Pancreas (tissue), 10 donors: ENCODE data around the gene SURF4. TPM values are rescaled to one million over a fixed set of nuclear protein-coding genes. Genes with fewer than 3 reads are reported as not detected.

Source experiments
- ATAC-seq, 4 donors: fragments of 200-7000 bp; cut with Tn5 transposase; one replicate each; pipeline versions ENCODE4 v1.8.0 to v1.9.1; 2020; ENCODE audit warnings: mild to moderate bottlenecking in 4 of 4, moderate library complexity in 4 of 4
- DNase-seq, 6 donors: peaks; one replicate each; pipeline ENCODE4 v3.0.0-alpha.2; 2020
- FAIRE-seq: peaks from 2 replicates; lab custom pipeline; 2012; peaks lifted over from hg19 to GRCh38; lab: Jason Lieb, UNC
- H3K27ac ChIP-seq, 4 donors: fragments of 200-600 bp; sonication (generic); 1 replicate in 3 of 4; 2 replicates in 1 of 4; pipeline versions ENCODE4 v1.5.0 to v1.8.0; 2020
- H3K27me3 ChIP-seq, 4 donors: fragments of 200-600 bp; one replicate each; pipeline ENCODE4 v1.8.0; 2021
- H3K36me3 ChIP-seq, 3 donors: fragments of 200-600 bp; sonication (generic) in 1 of 3; one replicate each; pipeline versions ENCODE4 v1.5.0 to v1.8.0; 2020 to 2021
- H3K4me1 ChIP-seq, 3 donors: fragments of 200-600 bp; one replicate each; pipeline ENCODE4 v1.8.0; 2021
- H3K4me3 ChIP-seq, 4 donors: fragments of 200-600 bp; sonication (generic) in 2 of 4; one replicate each; pipeline versions ENCODE4 v1.5.0 to v1.8.0; 2020 to 2021
- H3K9me3 ChIP-seq, 4 donors: fragments of 200-600 bp; one replicate each; pipeline ENCODE4 v1.8.0; 2021
- CTCF ChIP-seq, 4 donors: fragments of 200-600 bp; sonication (generic) in 3 of 4; IDR thresholded peaks; one replicate each; pipeline versions ENCODE4 v1.5.0 to v1.8.0; 2021; ENCODE audit warnings: antibody characterized with exemption in 4 of 4
- WGBS, 2 donors: extraction: QIAGEN DNeasy Blood & Tissue Kit; methylation state at CpG; one replicate each; pipeline ENCODE4 v1.1.7; 2013; 5-methylcytosine and 5-hydroxymethylcytosine counted together
- intact Hi-C, 3 donors: fragments of 100-400 bp; cut with DNase I; formaldehyde crosslinking; loops; one replicate each; pipeline versions ENCODE4 v1.11.1 to v1.14.2; 2022
- polyA plus RNA-seq, 2 donors: library from polyadenylated mRNA; stranded (reverse); fragments of 200-250 nt; gene quantifications; one replicate each; pipeline ENCODE4 v1.2.3, GENCODE V29; 2013
- total RNA-seq, 6 donors: library from RNA; stranded (reverse); fragmentation: NEBNext Ultra II Directional in 4 of 6; extraction: Animal tissue kit (Norgen Biotek cat#: 25700) in 4 of 6; gene quantifications; one replicate each; pipeline versions ENCODE4 v1.2.1 to v1.2.4, GENCODE V29; 2021 to 2023
- donor health status: healthy with polysubstance abuse.
- donor health status: DM: no; HTN: no; CAD: no; lungs with moderate emphysema.
- donor health status: DM: no; HTN: no; CAD: no.
- donor health status: control.
- donor health status: control.
- donor health status: Bipolar disorder and iron deficiency.
- donor health status: DM: yes; HTN: yes; CAD: no.
- donor health status: DM: no; HTN: no; CAD: no.
- donor health status: DM: no; HTN: no; CAD: no.
- donor health status: DM: yes; HTN: yes; CAD: no.

Gene SURF4
- total and polyA plus RNA-seq, 8 donors: 63.1 to 132 (median 116) TPM

- peaks cover 3 to 47% (median 35%) of the 10 kb centered on the region in 3 donors for H3K36me3 ChIP-seq
- intact Hi-C loops: no loop called here
- 58 to 62% methylated on average over 13 of the region's 13 CpGs for WGBS, 2 donors
These were observed 14.3 kb downstream of the SURF4 start for GRCh38 chr9:133361507-133362092.

GRCh38 chr9:133360400-133361393 lies 15.2 kb downstream of the SURF4 start:
- Histone ChIP-seq H3K4me1 (peaks cover under 1 to 13% (median 10%) of the 10 kb centered on the region in 3 donors), H3K9me3 (no peaks in the 10 kb centered on the region), H3K27me3 (no peaks in the 10 kb centered on the region), H3K27ac (no peak overlapping the region), H3K36me3 (peaks cover 3 to 38% (median 26%) of the 10 kb centered on the region in 3 donors), H3K4me3 (no peak overlapping the region)
- no peak for TF ChIP-seq CTCF (IDR thresholded peaks at IDR 0.05)
- FAIRE-seq (no peak), ATAC-seq (no peak), DNase-seq (peak in 1 of 6 donors; percentile 45)
- 74% methylated on average over 21 of the region's 21 CpGs for WGBS, 2 donors
- intact Hi-C loops: no loop called here

More at GRCh38 chr9:133361507-133362092, 14.3 kb downstream of the SURF4 start:
- H3K27me3 ChIP-seq: no peaks in the 10 kb centered on the region
- no peak overlapping the region for H3K4me3 ChIP-seq
- H3K4me1 ChIP-seq: peaks cover 0 to 13% (median 9%) of the 10 kb centered on the region in 3 donors
- ATAC-seq: no peak
- no peak for TF ChIP-seq CTCF (IDR thresholded peaks at IDR 0.05)
- H3K9me3 ChIP-seq: no peaks in the 10 kb centered on the region
- no peak overlapping the region for H3K27ac ChIP-seq
- DNase-seq: peak in 1 of 6 donors; percentile 20
- no peak for FAIRE-seq

- ATAC-seq (peak in 2 of 4 donors; percentile 14 to 22), FAIRE-seq (no peak), DNase-seq (peak in 2 of 6 donors; percentile 42 to 62)
- peak in 1 of 4 donors; percentile 10 for TF ChIP-seq CTCF (IDR thresholded peaks at IDR 0.05)
- 42 to 49% methylated on average over 20 of the region's 20 CpGs for WGBS, 2 donors
- no peaks in the 10 kb centered on the region for H3K27me3 ChIP-seq
- no peaks in the 10 kb centered on the region for H3K9me3 ChIP-seq
- intact Hi-C loops: loop anchor here in 1 of 3 donors (10.0 kb wide), 1 partner anchor 315 kb away; no protein-coding TSS in a partner anchor
- H3K4me1 ChIP-seq: peaks cover 7 to 17% (median 17%) of the 10 kb centered on the region in 3 donors
- no peak overlapping the region for H3K4me3 ChIP-seq
- no peak overlapping the region for H3K27ac ChIP-seq
- peaks cover 3 to 29% (median 17%) of the 10 kb centered on the region in 3 donors for H3K36me3 ChIP-seq
These were observed 16.3 kb downstream of the SURF4 start for GRCh38 chr9:133359399-133360175.

GRCh38 chr9:133357656-133358055 lies 18.2 kb downstream of the SURF4 start:
- no peak for ATAC-seq
- DNase-seq: no peak
- H3K4me1 ChIP-seq: peaks cover 7 to 17% (median 17%) of the 10 kb centered on the region in 3 donors
- H3K4me3 ChIP-seq: peak overlapping the region in 2 of 4 donors; percentile 85 to 95
- WGBS, 2 donors: 74 to 82% methylated on average over 14 of the region's 14 CpGs
- H3K27ac ChIP-seq: no peak overlapping the region
- no peak for TF ChIP-seq CTCF (IDR thresholded peaks at IDR 0.05)
- no peaks in the 10 kb centered on the region for H3K9me3 ChIP-seq
- FAIRE-seq: no peak
- H3K36me3 ChIP-seq: peaks cover 2 to 17% (median 3%) of the 10 kb centered on the region in 3 donors
- intact Hi-C loops: loop anchor here in 1 of 3 donors (10.0 kb wide), 1 partner anchor 313 kb away; no protein-coding TSS in a partner anchor
- H3K27me3 ChIP-seq: no peaks in the 10 kb centered on the region
